Measurements from ENCODE around the gene ARHGEF28.
A peak's percentile ranks its signal among the peaks of the same experiment; 100 is the strongest.

ARHGEF28 gene

DNA sequence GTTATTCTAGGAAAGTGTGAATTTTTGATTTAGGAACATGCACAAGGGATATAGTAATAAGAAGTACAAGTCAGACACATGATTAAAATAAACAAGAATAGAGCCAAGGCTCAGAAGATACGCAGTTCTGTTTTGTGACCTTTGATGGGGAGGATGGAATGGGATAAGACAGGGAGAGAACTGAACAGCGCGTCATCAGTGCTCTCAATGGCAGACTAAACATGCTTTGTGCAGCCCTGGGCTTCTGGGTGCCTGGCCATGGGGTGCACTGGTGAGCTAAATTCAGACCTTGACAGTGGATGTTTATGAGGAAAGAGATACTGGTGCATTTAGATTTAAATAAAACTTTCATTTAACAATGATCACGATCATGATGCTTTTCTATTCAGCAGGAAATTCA, 309.7 kb downstream of the ARHGEF28 start:
- no peak for DNase-seq (ENCODE audit: low read depth in 2 of 2)

DNA sequence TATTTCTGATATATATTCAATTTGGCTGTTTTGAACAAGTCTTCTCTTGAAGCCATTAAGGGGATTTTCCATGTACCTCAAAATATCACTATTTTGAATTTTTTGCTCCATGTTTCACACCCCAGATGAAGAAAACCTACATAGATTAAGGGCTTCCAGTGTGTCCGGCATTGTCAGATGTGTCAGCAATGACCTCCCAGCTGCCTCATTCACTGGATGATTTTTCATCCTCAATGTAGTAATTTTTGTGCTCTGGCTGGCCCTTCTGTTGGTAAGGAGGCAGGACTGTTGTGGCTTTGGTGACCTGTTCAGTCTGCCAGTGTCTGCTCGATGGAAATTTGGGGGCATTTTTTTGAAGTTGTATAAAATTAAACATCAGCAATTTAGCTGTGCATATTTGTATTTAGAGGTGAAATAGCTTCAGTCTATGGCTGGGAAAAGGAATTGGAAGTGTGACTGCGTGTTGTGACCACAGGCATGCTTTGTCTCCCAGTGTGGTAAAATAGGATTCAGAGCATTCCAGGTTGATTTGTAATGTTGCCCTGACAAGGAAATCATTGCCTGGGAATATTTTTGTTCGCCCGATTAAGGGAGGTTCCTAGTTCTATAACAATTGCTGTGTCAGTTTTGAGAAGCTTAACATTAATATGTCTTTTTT, 312.4 kb downstream of the ARHGEF28 start:
- DNase-seq (ENCODE audit: low read depth in 2 of 2) = no peak

DNA sequence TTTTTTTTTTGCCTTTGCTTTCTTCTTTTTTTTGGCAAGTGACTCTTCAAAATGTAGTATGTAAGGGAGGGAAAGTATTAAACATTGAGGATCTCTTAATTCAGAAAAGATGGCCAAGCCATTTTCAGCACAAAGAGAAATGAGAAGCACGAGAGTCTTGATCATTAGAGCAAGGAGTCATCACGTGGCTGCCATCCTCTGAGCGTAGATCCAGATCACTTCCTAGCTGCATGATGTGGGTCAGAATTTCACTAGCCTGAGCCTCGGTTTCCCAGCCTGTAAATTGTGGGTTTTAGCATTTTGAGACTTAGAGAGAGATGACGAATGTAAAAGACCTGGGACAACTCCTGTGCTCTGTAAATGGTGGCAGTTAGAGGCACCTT, 312.9 kb downstream of the ARHGEF28 start:
- no peak for DNase-seq (ENCODE audit: low read depth in 2 of 2)

DNA sequence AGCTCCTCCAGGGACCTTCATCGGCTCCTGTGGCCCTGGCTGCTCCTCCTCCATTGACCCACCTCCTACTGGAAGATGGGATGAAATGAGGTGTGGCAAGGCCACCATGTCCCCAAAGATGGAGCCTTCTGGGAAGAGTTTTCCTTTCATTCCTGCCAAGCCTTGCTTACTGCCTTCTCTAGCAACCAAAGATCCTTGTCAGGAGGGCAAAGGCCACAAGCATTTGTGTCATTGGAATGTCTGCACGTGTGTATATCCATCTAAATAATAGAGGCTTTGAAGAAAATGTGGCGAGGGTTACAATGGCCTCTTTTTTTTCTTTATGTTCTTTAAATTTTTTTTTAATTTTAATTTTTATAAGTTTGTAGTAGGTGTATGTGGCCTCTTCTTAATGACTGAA, 313.6 kb downstream of the ARHGEF28 start:
- DNase-seq (ENCODE audit: low read depth in 2 of 2) = no peak

DNA sequence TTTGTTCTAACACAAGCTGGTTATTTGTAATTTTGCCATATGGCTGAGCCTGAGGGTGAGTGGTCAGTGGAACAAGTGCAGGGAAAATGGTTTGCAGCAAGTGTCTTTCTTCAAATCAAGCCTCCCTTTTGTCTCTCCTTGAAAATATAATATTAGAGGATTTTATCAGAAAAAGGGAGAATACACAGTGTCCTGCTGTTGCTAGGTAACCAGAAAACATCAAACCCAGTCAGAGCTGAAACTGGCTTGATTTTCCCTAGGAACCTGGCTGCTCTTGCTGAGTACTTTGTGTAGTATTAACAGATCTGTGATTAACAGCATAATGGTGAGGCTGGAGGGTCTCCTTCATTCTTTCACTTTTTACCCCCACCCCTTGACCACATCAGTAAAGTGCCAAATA, 314.0 kb downstream of the ARHGEF28 start:
- DNase-seq (ENCODE audit: low read depth in 2 of 2) = no peak

DNA sequence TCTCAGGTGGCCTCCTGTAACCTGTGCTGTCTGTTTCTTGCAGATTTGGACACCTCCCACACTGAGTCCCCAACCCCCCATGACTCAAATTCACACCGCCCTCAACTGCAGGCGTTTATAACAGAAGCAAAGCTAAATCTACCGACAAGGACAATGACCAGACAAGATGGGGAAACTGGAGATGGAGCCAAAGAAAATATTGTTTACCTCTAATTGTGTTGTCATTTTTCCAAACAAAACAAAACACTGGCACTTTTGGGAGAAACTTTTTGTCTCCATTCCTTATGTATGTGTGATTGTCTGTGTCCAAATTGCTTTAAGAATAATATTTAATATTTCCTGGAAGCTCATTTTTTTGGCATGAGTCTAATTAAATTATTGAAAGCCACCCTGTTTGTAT, 314.8 kb downstream of the ARHGEF28 start:
- DNase-seq (ENCODE audit: low read depth in 2 of 2) = no peak

DNA sequence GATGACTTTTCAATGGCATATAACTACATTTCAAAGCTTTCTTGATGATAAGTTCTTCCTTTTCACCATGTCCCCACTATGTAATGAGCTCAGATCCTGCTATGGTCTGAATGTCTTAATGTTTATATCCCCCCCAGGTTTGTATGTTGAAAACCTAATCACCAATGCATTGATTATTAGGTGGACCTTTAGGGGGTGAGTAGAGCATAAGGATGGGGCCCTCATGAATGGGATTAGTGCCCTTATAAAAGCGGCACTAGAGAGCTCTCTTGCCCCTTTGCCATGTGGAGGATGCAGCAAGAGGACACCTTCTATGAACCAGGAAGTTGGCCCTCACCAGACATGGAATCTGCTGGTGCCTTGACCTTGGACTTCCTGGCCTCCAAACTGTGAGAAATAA, 316.8 kb downstream of the ARHGEF28 start:
- no peak for DNase-seq (ENCODE audit: low read depth in 2 of 2)

DNA sequence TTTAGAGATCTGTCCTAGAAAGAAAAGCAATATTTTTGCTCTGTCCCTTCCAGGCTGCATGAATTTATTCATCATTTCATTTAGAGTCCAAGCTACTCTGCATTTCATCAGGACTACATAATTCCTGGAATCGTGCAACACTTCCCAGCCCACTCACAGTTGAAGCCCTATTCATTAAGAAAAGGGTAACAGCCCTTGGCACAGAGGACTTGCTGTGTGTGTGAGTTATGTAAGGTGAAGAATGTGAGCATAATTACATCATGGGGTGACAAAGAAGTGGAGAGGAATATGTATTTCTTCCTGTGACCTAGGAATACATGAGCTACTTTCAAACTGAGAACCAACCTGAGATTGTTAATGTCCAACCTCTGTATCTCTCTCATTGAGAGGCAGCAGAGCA, 317.4 kb downstream of the ARHGEF28 start:
- DNase-seq (ENCODE audit: low read depth in 2 of 2) = no peak

DNA sequence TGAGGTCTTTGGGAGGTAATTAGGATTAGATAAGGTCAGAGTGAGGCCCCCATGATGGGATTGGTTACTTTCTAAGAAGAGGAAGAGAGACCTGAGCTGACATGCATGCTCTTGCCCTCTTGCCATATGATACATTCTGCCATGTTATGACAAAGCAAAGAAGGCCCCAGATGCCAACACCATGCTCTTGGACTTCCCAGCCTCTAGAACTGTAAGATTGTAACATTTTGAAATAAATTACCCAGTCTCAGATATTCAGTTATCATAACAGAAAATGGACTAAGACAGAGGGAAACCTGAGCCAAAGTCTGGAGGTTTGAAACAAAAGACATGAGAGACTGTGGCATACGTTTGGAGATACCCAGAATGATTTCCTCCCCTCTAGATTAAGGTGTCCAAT, 318.6 kb downstream of the ARHGEF28 start:
- no peak for DNase-seq (ENCODE audit: low read depth in 2 of 2)

DNA sequence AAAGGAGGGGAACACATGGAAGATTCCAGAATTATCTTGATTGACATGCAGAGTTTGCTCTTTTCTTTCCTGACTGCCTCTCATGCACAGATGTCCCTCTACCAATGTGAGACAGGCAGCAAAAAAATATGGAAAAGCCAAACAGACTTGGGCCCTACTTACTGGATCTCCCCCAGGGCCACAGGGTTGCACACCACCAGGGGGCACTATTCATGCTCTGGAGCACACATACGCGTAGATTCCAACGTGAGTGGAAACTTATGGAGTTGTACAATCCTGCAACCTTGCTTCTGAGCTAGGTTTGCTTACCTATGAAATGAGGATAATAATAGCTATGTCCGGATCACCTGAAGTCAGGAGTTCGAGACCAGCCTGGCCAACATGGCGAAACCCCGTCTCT, 319.5 kb downstream of the ARHGEF28 start:
- peak in 1 of 2 donors; percentile 3 for DNase-seq (ENCODE audit: low read depth in 2 of 2)

DNA sequence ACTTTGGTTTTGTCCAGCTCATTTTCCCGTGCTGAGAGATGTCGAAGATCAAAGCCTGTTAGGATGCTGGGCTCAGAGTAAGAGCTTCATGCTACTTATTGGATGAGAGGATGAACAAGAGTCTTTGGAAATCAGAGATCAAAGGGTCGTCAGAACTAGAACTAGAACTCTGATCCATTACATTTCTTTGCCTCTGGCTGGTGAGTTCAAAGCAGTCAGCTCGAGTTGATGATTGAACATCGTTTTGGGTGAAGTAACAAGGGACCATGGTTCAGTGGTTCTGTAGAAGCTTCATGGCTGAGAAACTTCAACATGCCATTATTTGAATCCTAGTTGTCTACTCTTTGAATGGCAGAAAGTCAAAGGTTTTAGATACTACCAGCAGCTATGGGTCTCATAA, 320.3 kb downstream of the ARHGEF28 start:
- DNase-seq (ENCODE audit: low read depth in 2 of 2) = no peak

DNA sequence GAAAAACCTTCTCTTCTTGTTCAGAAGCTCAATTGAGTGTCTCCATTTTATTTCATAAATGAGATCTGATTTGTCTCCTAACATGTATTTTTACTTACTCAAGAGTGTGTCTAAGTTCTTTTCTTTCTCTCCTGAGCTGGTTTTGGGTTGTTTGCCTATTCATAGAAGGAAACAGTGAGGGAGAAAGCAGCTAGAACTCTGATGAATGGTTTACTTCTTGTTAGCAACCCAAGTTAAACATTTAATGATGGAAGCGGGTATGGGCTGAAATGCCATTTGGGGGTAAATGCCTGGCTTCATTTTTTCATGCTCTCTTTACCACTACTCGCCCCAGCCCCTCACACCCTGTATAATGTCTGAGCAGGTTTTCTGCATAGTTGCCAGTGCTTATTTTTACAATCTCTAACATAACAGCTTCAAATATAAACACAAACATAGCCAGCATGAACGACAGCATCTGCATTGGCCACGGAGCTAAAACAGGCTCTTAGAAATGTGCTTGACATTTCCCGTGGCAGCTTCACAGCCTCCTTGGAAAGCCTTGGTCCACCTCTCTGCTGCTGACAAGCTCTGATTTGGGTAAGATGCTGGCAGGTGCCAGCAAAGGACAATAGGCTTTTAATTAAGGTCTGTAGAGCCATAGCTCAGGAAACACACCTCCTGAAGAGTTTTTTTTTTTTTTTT, 321.1 kb downstream of the ARHGEF28 start:
- DNase-seq (ENCODE audit: low read depth in 2 of 2) = no peak

DNA sequence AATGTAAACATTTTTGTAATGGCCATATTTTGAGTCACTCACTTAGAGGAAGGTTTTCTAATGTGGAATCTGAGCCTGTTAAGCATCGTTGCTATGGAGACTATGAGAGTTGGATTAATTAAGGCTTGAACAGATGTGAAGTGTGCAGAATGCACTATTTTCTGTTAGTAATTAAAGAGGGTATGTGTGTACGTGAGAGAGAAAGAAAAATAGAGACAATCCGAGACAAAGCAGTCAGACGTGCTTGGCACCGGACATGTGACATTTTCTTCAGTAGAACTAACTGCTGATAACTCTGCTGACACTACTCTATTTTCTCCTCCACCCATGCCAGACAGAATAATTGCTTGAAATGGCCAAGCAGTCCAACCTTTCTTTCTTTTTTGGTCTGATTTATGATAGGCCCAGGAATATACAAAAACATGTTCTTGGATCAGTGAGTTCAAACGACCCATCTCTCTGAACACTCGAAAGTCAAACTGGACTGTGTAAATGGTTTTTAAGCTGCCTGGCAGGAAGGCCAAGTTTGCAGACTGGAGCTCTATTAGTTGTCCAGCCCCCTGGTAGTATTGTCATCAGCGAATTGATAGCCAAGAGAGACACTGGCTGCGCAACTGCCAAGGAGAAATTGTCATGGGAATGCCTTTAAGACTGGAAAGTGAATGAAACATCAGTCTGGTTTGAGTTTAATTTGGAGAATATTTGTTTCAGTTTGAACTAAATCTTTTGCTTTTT, 322.1 kb downstream of the ARHGEF28 start:
- DNase-seq (ENCODE audit: low read depth in 2 of 2) = no peak

DNA sequence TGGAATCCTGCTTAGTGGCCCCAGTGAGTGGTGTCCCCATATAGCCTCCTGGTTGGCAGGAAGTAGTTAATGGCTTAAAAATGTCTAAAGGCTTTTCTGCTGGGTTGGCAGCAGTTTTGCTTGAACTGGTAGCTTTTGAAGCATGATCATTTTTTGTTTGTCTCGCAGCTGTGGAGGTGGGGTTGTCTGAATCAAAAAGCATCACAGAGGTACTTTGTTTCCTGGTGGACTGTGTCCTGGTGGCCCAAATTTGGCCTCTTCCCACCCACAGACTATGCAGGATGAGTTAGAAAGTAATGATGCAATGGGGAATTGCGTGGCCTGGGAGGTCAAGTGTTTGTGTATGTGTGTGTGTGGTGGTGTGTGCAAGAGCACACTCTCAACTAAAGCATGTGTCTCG, 322.7 kb downstream of the ARHGEF28 start:
- DNase-seq (ENCODE audit: low read depth in 2 of 2) = no peak

DNA sequence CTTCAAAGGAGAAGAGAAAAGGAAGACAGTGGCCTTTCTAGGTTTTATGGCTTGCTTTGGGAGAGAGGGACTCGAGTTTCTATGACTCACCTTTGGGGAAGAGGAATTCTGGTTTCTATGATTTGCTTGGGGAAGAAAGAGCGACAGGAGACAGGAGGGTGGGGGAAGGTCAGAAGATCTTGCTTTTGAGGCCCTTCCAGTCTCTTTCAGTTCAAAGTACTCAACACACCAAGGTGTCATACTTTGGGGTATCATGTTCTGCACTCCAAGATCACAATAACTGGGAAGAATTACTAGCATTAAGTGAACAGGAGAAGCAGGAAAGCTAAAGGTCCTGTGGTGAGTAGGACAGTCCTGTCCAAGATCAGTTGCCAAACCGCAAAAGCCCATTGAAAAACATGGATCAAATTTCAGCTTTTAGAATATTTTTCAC, 324.5 kb downstream of the ARHGEF28 start:
- no peak for DNase-seq (ENCODE audit: low read depth in 2 of 2)

DNA sequence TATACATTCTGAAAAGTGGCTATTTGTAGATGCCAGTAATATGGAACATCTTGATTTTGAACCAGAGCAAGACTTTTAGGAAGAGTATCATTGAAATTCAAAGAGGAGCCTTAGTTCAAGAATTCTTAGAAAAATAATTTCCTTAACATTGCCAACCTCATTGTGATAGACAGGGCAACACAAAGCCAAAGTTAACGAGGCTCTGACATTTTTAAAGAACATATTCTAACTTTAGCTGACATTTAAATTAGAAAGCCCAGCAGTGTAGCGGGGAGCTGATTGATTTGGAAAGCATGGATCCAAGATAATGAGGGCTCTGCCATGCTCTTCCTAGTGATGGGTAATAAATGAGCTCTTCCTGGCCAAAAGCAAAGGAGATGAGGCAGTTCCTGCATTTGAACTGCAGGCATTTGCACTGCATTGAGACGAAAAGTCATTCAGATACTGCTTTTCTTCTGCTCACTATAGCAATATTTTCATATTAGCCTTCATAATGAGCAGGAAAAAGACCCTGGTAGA, 325.0 kb downstream of the ARHGEF28 start:
- DNase-seq (ENCODE audit: low read depth in 2 of 2) = no peak

DNA sequence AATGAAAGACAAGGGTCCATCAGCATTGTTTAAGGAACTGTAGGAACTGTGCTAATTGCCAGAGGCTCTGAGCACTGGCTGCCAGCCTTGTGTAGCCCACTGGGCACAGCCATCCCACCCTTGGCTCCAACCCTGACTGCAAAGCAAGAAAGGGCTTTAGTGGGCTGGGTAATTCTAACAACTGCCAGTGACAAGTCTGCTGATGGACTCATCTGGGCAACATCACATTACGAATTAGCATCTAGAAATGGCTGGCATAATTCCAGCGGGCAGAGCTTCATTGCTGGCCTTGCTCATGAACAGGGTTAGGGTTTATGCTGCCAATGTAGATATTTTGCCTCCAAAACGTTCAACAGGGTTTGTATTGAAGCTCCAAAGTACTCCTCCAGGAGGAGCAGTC, 326.9 kb downstream of the ARHGEF28 start:
- DNase-seq (ENCODE audit: low read depth in 2 of 2) = no peak

DNA sequence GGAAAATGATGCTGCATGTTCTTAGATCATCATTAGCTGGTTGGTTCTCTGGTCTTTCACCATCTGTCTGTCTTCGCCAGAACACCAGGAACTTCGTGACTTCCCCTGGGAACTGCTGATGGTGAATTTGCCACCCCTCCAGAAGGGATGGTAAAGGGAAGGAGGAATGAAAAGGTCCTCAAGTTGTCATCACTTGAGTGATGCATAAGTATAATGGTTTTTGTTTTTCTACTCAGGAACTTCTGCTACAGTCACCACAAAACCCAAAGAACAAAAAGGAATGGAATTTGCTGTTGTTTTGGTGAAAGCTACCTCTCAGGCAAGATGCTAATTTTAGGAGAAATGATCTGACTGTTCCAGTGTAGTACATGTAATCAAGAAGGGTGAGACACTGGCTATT, 328.4 kb downstream of the ARHGEF28 start:
- DNase-seq (ENCODE audit: low read depth in 2 of 2) = no peak

DNA sequence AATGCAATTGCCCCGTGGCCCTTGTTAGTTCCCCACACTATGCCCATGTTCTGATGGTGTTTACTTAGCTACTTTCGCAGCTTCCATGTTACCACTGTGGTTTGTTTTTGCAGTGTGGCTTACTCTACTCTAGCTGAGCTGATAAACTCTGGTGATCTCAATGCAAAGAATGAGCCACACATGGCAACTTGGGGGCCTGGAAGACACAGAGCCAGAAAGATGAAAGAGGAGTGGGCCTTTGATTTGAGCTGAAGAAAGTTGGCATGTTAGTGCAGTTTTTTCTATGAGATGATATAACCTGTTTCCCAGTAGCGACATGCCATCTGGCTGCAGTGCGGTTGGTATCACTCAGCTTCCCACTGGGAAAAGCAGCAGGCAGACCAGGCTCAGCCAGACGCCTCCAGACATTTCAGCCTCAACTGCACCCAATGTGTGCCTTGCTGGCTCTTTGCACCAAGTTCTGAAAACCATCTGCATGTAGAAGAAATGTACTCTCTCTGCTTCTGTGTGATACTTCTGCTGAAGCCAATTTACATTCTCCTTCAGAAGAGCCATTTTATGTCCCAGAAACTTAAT, 329.4 kb downstream of the ARHGEF28 start:
- DNase-seq (ENCODE audit: low read depth in 2 of 2) = no peak

DNA sequence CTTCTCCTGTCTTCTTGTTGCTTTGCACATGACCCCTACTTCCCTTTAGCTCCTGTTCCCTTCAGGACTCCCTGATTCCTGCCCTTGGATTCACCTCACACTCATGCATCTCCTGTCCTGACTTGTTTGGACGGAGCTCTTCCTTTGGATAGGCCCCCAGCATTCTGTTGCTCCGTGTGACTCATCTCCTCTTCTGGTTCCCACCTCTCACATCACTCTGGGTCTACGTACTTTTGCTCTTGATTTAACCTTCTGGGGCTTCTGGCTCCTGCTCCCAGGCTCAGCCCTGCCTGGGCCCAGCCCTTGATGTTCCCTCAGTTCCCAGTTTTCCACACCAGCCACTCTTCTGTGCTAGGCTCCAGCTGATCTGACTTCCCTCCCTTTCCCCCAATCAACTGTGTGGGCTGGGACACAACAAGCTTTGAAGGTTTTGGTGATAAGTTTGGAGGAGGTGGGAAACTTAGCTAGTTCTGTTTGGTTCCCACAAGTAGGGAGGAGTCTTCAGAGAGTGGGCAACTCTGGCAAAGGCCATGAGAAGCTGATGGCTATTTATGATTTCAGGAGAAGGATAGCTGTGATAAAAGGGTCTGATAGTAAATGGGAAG, 331.5 kb downstream of the ARHGEF28 start:
- DNase-seq (ENCODE audit: low read depth in 2 of 2) = no peak

DNA sequence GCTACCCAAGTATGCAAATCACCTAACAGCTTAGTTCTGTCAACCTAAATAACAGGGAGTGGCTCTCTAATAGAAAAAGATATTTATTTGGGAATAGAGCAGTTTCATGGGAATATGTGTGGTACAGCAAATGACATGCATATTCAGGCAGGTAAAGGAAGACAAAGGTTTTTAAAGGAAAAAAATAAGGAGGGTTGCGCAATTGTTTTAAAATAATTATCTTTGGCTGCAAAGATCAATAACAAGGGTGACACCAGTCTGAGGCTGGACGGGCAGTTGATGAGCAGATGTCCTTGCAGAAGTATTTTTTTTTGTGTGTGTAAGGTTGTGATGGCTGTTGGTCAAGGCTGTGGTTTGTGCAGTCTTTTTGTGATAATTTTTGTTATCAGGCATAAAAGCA, 332.0 kb downstream of the ARHGEF28 start:
- DNase-seq (ENCODE audit: low read depth in 2 of 2) = no peak

DNA sequence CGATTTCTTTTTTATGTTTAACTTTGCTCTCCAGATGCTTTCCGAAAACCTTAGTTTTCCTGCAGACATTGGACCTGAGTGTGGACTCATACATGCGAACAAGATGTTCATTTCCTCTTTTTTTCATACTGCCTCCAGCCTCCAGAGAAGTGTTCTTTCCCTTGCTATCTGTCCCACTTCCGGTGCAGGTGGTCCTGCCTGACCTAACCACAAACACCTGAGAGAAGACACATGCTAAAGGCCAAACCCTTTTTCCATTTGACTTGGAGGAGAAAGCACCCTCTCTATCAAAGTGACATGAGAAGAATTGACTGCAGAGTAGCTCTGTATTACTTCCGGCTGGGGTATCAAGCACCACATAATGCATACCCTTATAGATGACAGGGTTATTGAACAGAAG, 334.0 kb downstream of the ARHGEF28 start:
- DNase-seq (ENCODE audit: low read depth in 2 of 2) = no peak
